ENCODE results near the gene UBE2N.

DNA sequence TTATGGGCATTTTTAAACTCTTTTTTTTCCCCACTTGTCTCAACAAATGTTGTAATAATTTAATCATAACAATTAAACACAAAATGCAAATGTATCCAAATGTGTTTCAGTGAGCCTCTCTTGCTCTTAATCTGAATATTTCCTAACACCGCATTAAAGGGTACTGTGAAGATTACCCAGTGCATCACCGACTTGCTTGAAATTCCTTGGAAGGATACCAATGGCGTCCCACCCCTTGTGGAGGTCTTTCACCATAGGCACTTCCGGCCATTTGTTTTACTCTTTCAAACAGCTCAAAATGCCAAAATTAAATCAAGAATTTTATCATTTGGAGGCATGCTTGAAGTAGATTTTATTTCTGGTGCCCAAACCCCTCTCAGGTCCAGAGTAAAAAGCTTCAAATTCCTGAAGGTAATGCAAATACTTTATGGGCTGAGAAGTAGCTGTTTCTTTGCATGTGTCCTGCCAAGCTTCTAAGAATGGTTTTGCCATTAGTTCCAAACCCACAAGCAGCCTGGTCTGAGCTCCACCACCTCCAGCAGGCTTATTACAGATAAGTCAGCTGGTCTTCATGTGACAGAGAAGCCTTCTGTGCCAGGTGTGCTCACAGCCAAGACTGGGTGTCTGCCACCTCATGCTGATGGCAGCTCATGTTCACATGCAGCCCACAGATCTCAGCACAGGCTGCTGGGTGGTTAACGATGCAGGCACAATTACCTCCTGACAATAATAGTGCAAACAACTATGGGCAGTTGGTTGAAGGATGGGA is 80.4 kb downstream of the UBE2N start:
- TF ChIP-seq, protein P1, sequence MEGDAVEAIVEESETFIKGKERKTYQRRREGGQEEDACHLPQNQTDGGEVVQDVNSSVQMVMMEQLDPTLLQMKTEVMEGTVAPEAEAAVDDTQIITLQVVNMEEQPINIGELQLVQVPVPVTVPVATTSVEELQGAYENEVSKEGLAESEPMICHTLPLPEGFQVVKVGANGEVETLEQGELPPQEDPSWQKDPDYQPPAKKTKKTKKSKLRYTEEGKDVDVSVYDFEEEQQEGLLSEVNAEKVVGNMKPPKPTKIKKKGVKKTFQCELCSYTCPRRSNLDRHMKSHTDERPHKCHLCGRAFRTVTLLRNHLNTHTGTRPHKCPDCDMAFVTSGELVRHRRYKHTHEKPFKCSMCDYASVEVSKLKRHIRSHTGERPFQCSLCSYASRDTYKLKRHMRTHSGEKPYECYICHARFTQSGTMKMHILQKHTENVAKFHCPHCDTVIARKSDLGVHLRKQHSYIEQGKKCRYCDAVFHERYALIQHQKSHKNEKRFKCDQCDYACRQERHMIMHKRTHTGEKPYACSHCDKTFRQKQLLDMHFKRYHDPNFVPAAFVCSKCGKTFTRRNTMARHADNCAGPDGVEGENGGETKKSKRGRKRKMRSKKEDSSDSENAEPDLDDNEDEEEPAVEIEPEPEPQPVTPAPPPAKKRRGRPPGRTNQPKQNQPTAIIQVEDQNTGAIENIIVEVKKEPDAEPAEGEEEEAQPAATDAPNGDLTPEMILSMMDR (conservative IDR thresholded peaks at IDR 0.05; ENCODE audit: low read depth in 2 of 2): no peak
- TF ChIP-seq ZNF331 (CRISPR knock-in tag; IDR thresholded peaks at IDR 0.05; ENCODE audit: low read depth) (no peak), POLR2AphosphoS5 (IDR thresholded peaks at IDR 0.05; ENCODE audit: low read depth) (no peak), EZH2 (IDR thresholded peaks at IDR 0.05; ENCODE audit: low read depth, unreplicated experiment) (no peak), JUNB (IDR thresholded peaks at IDR 0.05; ENCODE audit: unreplicated experiment) (no peak), ZNF114 (CRISPR knock-in tag; IDR thresholded peaks at IDR 0.05) (no peak), EZH2phosphoT487 (IDR thresholded peaks at IDR 0.05; ENCODE audit: unreplicated experiment) (no peak)
- TF ChIP-seq, protein P2, sequence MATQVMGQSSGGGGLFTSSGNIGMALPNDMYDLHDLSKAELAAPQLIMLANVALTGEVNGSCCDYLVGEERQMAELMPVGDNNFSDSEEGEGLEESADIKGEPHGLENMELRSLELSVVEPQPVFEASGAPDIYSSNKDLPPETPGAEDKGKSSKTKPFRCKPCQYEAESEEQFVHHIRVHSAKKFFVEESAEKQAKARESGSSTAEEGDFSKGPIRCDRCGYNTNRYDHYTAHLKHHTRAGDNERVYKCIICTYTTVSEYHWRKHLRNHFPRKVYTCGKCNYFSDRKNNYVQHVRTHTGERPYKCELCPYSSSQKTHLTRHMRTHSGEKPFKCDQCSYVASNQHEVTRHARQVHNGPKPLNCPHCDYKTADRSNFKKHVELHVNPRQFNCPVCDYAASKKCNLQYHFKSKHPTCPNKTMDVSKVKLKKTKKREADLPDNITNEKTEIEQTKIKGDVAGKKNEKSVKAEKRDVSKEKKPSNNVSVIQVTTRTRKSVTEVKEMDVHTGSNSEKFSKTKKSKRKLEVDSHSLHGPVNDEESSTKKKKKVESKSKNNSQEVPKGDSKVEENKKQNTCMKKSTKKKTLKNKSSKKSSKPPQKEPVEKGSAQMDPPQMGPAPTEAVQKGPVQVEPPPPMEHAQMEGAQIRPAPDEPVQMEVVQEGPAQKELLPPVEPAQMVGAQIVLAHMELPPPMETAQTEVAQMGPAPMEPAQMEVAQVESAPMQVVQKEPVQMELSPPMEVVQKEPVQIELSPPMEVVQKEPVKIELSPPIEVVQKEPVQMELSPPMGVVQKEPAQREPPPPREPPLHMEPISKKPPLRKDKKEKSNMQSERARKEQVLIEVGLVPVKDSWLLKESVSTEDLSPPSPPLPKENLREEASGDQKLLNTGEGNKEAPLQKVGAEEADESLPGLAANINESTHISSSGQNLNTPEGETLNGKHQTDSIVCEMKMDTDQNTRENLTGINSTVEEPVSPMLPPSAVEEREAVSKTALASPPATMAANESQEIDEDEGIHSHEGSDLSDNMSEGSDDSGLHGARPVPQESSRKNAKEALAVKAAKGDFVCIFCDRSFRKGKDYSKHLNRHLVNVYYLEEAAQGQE (IDR thresholded peaks at IDR 0.05; ENCODE audit: unreplicated experiment): no peak
- TF ChIP-seq, protein P3, sequence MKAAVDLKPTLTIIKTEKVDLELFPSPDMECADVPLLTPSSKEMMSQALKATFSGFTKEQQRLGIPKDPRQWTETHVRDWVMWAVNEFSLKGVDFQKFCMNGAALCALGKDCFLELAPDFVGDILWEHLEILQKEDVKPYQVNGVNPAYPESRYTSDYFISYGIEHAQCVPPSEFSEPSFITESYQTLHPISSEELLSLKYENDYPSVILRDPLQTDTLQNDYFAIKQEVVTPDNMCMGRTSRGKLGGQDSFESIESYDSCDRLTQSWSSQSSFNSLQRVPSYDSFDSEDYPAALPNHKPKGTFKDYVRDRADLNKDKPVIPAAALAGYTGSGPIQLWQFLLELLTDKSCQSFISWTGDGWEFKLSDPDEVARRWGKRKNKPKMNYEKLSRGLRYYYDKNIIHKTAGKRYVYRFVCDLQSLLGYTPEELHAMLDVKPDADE (IDR thresholded peaks at IDR 0.05): no peak

Measured in GM23338 (cell line).